IMR-90 (cell line): ENCODE measurements around the gene ANK3. TPM values are rescaled to one million over a fixed set of nuclear protein-coding genes. Genes with fewer than 3 reads are reported as not detected.

Experiments used
- ATAC-seq: fragments of 200-7000 bp; cut with Tn5 transposase; 2 replicates; pipeline ENCODE4 v1.9.1; 2020; ENCODE audit warnings: low read depth, mild to moderate bottlenecking, moderate library complexity
- BruUV-seq: library from RNA; stranded (reverse); fragments of 400-500 nt; replicated peaks from 2 replicates; lab custom pipeline; 2021; lab: Mats Ljungman, UMichigan
- CTCF ChIA-PET: fragments of 300-600 bp; formaldehyde crosslinking; extraction: SDS; loops from one replicate; lab custom pipeline; 2021; ENCODE audit warnings: antibody characterized with exemption; lab: Yijun Ruan, JAX
- POLR2A ChIA-PET: fragments of 300-600 bp; sonication (Branson Sonifier 250); formaldehyde crosslinking; loops from one replicate; lab custom pipeline; 2022; ENCODE audit warnings: antibody characterized with exemption; ENCODE audit not compliant: unreplicated experiment; lab: Charles Lee
- DNase-seq: peaks from one replicate; pipeline ENCODE4 v3.0.0; 2013
- H2AFZ ChIP-seq: replicated peaks from 2 replicates; pipeline ENCODE3; 2013; ENCODE audit warnings: low read length, mild to moderate bottlenecking; ENCODE audit not compliant: poor library complexity
- H2AK5ac ChIP-seq: 2 replicates; pipeline ENCODE4 v1.6.1; 2013; ENCODE audit warnings: low read depth, low read length, inconsistent platforms
- H2AK9ac ChIP-seq: replicated peaks from 2 replicates; pipeline ENCODE3; 2013; ENCODE audit warnings: mild to moderate bottlenecking, low read depth, low read length, moderate library complexity; ENCODE audit not compliant: poor library complexity
- H2BK120ac ChIP-seq: 2 replicates; pipeline ENCODE4 v1.6.1; 2013; ENCODE audit warnings: low read depth, low read length, inconsistent platforms
- H2BK15ac ChIP-seq: 3 replicates; pipeline ENCODE4 v1.6.1; 2013; ENCODE audit warnings: low read depth, low read length, inconsistent platforms
- H2BK20ac ChIP-seq: 2 replicates; pipeline ENCODE4 v1.6.1; 2013; ENCODE audit warnings: low read depth, mild to moderate bottlenecking, inconsistent platforms, low read length, moderate library complexity
- H2BK5ac ChIP-seq: 2 replicates; pipeline ENCODE4 v1.6.1; 2013; ENCODE audit warnings: mild to moderate bottlenecking, low read depth, low read length, inconsistent platforms; ENCODE audit not compliant: poor library complexity, severe bottlenecking
- H3K14ac ChIP-seq: replicated peaks from 2 replicates; pipeline ENCODE4 v1.6.1; 2013; ENCODE audit warnings: low read depth, low read length, inconsistent platforms
- H3K18ac ChIP-seq: 2 replicates; pipeline ENCODE4 v1.6.1; 2013; ENCODE audit warnings: low read depth, low read length, control low read depth
- H3K23ac ChIP-seq: 2 replicates; pipeline ENCODE4 v1.6.1; 2013; ENCODE audit warnings: low read depth, low read length, inconsistent platforms
- H3K27ac ChIP-seq: 2 replicates; pipeline ENCODE4 v1.5.1; 2013; ENCODE audit warnings: mild to moderate bottlenecking, control low read depth, low read length; ENCODE audit not compliant: insufficient read depth
- H3K27me3 ChIP-seq: 2 replicates; pipeline ENCODE4 v1.6.1; 2013; ENCODE audit warnings: low read length; ENCODE audit not compliant: control insufficient read depth, insufficient read depth
- H3K36me3 ChIP-seq: 2 replicates; pipeline ENCODE4 v1.6.1; 2013; ENCODE audit warnings: low read length, mixed read lengths; ENCODE audit not compliant: control insufficient read depth, insufficient read depth
- H3K4ac ChIP-seq: 2 replicates; pipeline ENCODE4 v1.6.1; 2013; ENCODE audit warnings: low read depth, low read length, inconsistent platforms
- H3K4me1 ChIP-seq: 2 replicates; pipeline ENCODE4 v1.6.1; 2013; ENCODE audit warnings: low read length, mixed read lengths; ENCODE audit not compliant: control insufficient read depth, insufficient read depth
- H3K4me2 ChIP-seq: 2 replicates; pipeline ENCODE4 v1.6.1; 2013; ENCODE audit warnings: low read depth, mild to moderate bottlenecking, control low read depth, low read length, moderate library complexity
- H3K4me3 ChIP-seq: 2 replicates; pipeline ENCODE4 v1.5.1; 2013; ENCODE audit warnings: low read depth, mild to moderate bottlenecking, control low read depth, low read length, moderate library complexity; ENCODE audit not compliant: insufficient read depth
- H3K56ac ChIP-seq: 2 replicates; pipeline ENCODE4 v1.6.1; 2013; ENCODE audit warnings: low read length, inconsistent platforms; ENCODE audit not compliant: insufficient read depth; ENCODE audit errors: extremely low read depth
- H3K79me1 ChIP-seq, 2 experiments: 2 replicates each; pipeline ENCODE4 v1.6.1; 2013; ENCODE audit warnings: low read length in 2 of 2, inconsistent platforms in 1 of 2, low read depth in 1 of 2
- H3K9ac ChIP-seq: 2 replicates; pipeline ENCODE4 v1.6.1; 2013; ENCODE audit warnings: low read depth, low read length, control low read depth
- H3K9me1 ChIP-seq: 2 replicates; pipeline ENCODE4 v1.6.1; 2013; ENCODE audit warnings: low read length, inconsistent platforms; ENCODE audit not compliant: insufficient read depth
- H3K9me3 ChIP-seq: 2 replicates; pipeline ENCODE4 v1.6.1; 2013; ENCODE audit warnings: low read length; ENCODE audit not compliant: control insufficient read depth, insufficient read depth
- H4K20me1 ChIP-seq: 2 replicates; pipeline ENCODE4 v1.6.1; 2013; ENCODE audit warnings: low read length, inconsistent platforms; ENCODE audit not compliant: insufficient read depth
- H4K5ac ChIP-seq: 2 replicates; pipeline ENCODE4 v1.6.1; 2013; ENCODE audit warnings: mild to moderate bottlenecking, low read depth, low read length, control low read depth
- H4K8ac ChIP-seq, 2 experiments: 2 replicates each; pipeline ENCODE4 v1.6.1; 2013; ENCODE audit warnings: low read depth in 2 of 2, low read length in 2 of 2, control low read depth in 1 of 2, inconsistent platforms in 1 of 2
- H4K91ac ChIP-seq: 2 replicates; pipeline ENCODE4 v1.6.1; 2013; ENCODE audit warnings: low read depth, low read length, inconsistent platforms; ENCODE audit not compliant: insufficient read depth
- BHLHE40 ChIP-seq: fragments of 150-350 bp; IDR thresholded peaks from 2 replicates; pipeline ENCODE4 v1.6.1; 2016; ENCODE audit warnings: mild to moderate bottlenecking, low read depth, low read length
- CEBPB ChIP-seq: IDR thresholded peaks from 2 replicates; pipeline ENCODE4 v1.6.1; 2012; ENCODE audit warnings: low read depth, low read length, improper control_type of control experiment
- ELK1 ChIP-seq: fragments of 150-350 bp; IDR thresholded peaks from 2 replicates; pipeline ENCODE4 v1.6.1; 2016; ENCODE audit warnings: low read depth, mild to moderate bottlenecking, low read length, moderate library complexity, borderline replicate concordance
- FOS ChIP-seq: fragments of 150-350 bp; IDR thresholded peaks from 2 replicates; pipeline ENCODE4 v1.6.1; 2016; ENCODE audit warnings: low read depth, low read length
- MAFK ChIP-seq: IDR thresholded peaks from 2 replicates; pipeline ENCODE4 v1.6.1; 2012; ENCODE audit warnings: low read depth, low read length, improper control_type of control experiment
- MXI1 ChIP-seq: IDR thresholded peaks from 2 replicates; pipeline ENCODE4 v1.6.1; 2012; ENCODE audit warnings: low read depth, mild to moderate bottlenecking, low read length, moderate library complexity, borderline replicate concordance
- NFE2L2 ChIP-seq: fragments of 150-350 bp; IDR thresholded peaks from 2 replicates; pipeline ENCODE4 v1.6.1; 2016; ENCODE audit warnings: low read depth, mild to moderate bottlenecking, low read length
- RAD21 ChIP-seq: IDR thresholded peaks from 2 replicates; pipeline ENCODE4 v1.6.1; 2012; ENCODE audit warnings: low read length, improper control_type of control experiment
- RCOR1 ChIP-seq: IDR thresholded peaks from 2 replicates; pipeline ENCODE4 v1.6.1; 2012; ENCODE audit warnings: mild to moderate bottlenecking, low read length, improper control_type of control experiment; ENCODE audit not compliant: insufficient replicate concordance
- SMC3 ChIP-seq: fragments of 150-350 bp; IDR thresholded peaks from 2 replicates; pipeline ENCODE4 v1.6.1; 2016; ENCODE audit warnings: low read depth, mild to moderate bottlenecking, antibody characterized with exemption, low read length, moderate library complexity
- WGBS, 2 experiments: methylation state at CpG; one replicate each; pipeline versions ENCODE4 v1.1.5 to v1.1.7; 2013; ENCODE audit warnings: missing lambda C conversion rate in 2 of 2; ENCODE audit not compliant: insufficient read length in 1 of 2; ENCODE audit errors: extremely low coverage in 2 of 2; 5-methylcytosine and 5-hydroxymethylcytosine counted together
- dilution Hi-C: fragments of 300-500 bp; cut with HindIII; formaldehyde crosslinking; loops from one replicate; pipeline ENCODE4 v1.14.3; 2018; ENCODE audit warnings: low sequenced_read_pairs; ENCODE audit not compliant: unreplicated experiment
- in situ Hi-C: fragments of 300-500 bp; cut with MboI; formaldehyde crosslinking; loops from 3 replicates; pipeline ENCODE4 v1.14.3; 2019; ENCODE audit warnings: low sequenced_read_pairs, inconsistent platforms, mixed read lengths
- intact Hi-C: fragments of 100-400 bp; cut with micrococcal nuclease; formaldehyde crosslinking; loops from 2 replicates; pipeline ENCODE4 v1.10.0; 2022
- polyA plus RNA-seq, 3 experiments: library from polyadenylated mRNA; depleted of rRNA; stranded (reverse); fragments of >200 nt; gene quantifications; 2 replicates each; pipeline ENCODE4 v1.2.3, GENCODE V29; 2012; ENCODE audit warnings: low replicate concordance in 1 of 3
- total RNA-seq: library from RNA; depleted of rRNA; stranded (reverse); fragments of >200 nt; gene quantifications from 2 replicates; pipeline ENCODE4 v1.2.3, GENCODE V29; 2012

ANK3 gene
- total and polyA plus RNA-seq, 2 of the 4 experiments (the other 2 are of a cell fraction) = 0.63 to 1.8 TPM

- peaks cover 6% of the 10 kb centered on the region; the same call in 1 of the 2 replicates for H3K9me1 ChIP-seq
- H3K4ac ChIP-seq = peak overlapping the region; percentile 43; the same call in 1 of the 2 replicates
- peak overlapping the region; percentile 7; the same call in 1 of the 2 replicates for H2AK5ac ChIP-seq
- H3K56ac ChIP-seq = no peak overlapping the region
- H3K9ac ChIP-seq = no peak overlapping the region
- H2AK9ac ChIP-seq = no peak overlapping the region
- no peaks in the 10 kb centered on the region for H3K27me3 ChIP-seq
- dilution Hi-C loops = no loop called here
- H2BK5ac ChIP-seq = no peak overlapping the region
- no CpG with 5 or more reads among the region's 5 CpGs for WGBS, 2 experiments
- H3K18ac ChIP-seq = no peak overlapping the region
- H2BK20ac ChIP-seq = peak overlapping the region; percentile 57
- H3K14ac ChIP-seq = peak overlapping the region; percentile 60; the same call in 1 of the 2 replicates
- BruUV-seq = no TSS peak
- ChIA-PET POLR2A (no interaction called here), CTCF (no interaction called here)
- ATAC-seq (no peak), DNase-seq (no peak)
- peaks cover 2% of the 10 kb centered on the region; the same call in 1 of the 2 replicates for H3K4me1 ChIP-seq
- H4K5ac ChIP-seq = no peak overlapping the region
- no peak overlapping the region for H2AFZ ChIP-seq
- no peak overlapping the region for H3K23ac ChIP-seq
- no peaks in the 10 kb centered on the region for H3K79me1 ChIP-seq
- H3K36me3 ChIP-seq = no peaks in the 10 kb centered on the region
- no peaks in the 10 kb centered on the region for H4K20me1 ChIP-seq
- H3K27ac ChIP-seq = no peak overlapping the region
- H3K9me3 ChIP-seq = no peaks in the 10 kb centered on the region
- no peak overlapping the region for H4K8ac ChIP-seq
- no peak for TF ChIP-seq MXI1
- TF ChIP-seq ELK1 = no peak
- no peak for TF ChIP-seq MAFK
- TF ChIP-seq RCOR1 = no peak
- TF ChIP-seq FOS = no peak
- TF ChIP-seq CEBPB = no peak; the same call in 1 of the 2 replicates
- no peak for TF ChIP-seq NFE2L2
- TF ChIP-seq BHLHE40 = no peak
- TF ChIP-seq SMC3 = no peak
- TF ChIP-seq RAD21 = no peak
- no peak overlapping the region for H4K91ac ChIP-seq
- 0 out of 3 replicates have a peak overlapping the region, but pooled peaks have one; percentile 77 for H2BK15ac ChIP-seq
- in situ Hi-C loops = loop anchor here (25.0 kb wide), 1 partner anchor 534 kb away; no protein-coding TSS in a partner anchor
- no peak overlapping the region for H3K4me3 ChIP-seq
- no peak overlapping the region for H3K4me2 ChIP-seq
- H2BK120ac ChIP-seq = no peak overlapping the region
- intact Hi-C loops = no loop called here
These were observed 31.6 kb upstream of the ANK3 start for GRCh38 chr10:60420991-60421894.
